Left cardiac atrium (tissue), 4 donors: ENCODE results near the gene HSPA6. TPM values are rescaled to one million over a fixed set of nuclear protein-coding genes. Genes with fewer than 3 reads are reported as not detected.
"Not testable (repeated sequence)": the region's sequence is repeated elsewhere in the genome, so short reads cannot be mapped to it uniquely, and the experiment has no call there.

Source experiments
- ATAC-seq, 2 donors: fragments of 200-7000 bp; cut with Tn5 transposase; one replicate each; pipeline ENCODE4 v1.9.1; 2020; ENCODE audit warnings: mild to moderate bottlenecking in 2 of 2, moderate library complexity in 2 of 2
- DNase-seq: peaks from one replicate; pipeline ENCODE4 v3.0.0-alpha.2; 2020
- intact Hi-C, 2 donors: fragments of 100-400 bp; cut with DNase I; formaldehyde crosslinking; loops; one replicate each; pipeline versions ENCODE4 v1.14.1 to v1.15.1; 2022 to 2023
- total RNA-seq, 2 donors: library from RNA; stranded (reverse); fragmentation: NEBNext Ultra II Directional; extraction: Animal tissue kit (Norgen Biotek cat#: 25700); gene quantifications; one replicate each; pipeline ENCODE4 v1.2.1, GENCODE V29; 2021
- donor health status: DM: no; HTN: yes; CAD: no.
- donor health status: DM: no; HTN: yes; CAD: no; lungs with severe emphysema.
- donor health status: DM: yes; HTN: yes; CAD: no.
- donor health status: Dilated cardiomyopathy.

HSPA6 gene
- total RNA-seq, 2 donors from 2014 or later = 2.8 to 3.2 TPM

GRCh38 chr1:161501234-161501633 is 23.1 kb upstream of the HSPA6 start:
- ATAC-seq (no peak), DNase-seq (no peak)
- intact Hi-C loops = no loop called here

- no peak for DNase-seq
- ATAC-seq = no peak
- intact Hi-C loops = no loop called here
These were observed 22.2 kb upstream of the HSPA6 start for GRCh38 chr1:161502181-161502580.

DNA sequence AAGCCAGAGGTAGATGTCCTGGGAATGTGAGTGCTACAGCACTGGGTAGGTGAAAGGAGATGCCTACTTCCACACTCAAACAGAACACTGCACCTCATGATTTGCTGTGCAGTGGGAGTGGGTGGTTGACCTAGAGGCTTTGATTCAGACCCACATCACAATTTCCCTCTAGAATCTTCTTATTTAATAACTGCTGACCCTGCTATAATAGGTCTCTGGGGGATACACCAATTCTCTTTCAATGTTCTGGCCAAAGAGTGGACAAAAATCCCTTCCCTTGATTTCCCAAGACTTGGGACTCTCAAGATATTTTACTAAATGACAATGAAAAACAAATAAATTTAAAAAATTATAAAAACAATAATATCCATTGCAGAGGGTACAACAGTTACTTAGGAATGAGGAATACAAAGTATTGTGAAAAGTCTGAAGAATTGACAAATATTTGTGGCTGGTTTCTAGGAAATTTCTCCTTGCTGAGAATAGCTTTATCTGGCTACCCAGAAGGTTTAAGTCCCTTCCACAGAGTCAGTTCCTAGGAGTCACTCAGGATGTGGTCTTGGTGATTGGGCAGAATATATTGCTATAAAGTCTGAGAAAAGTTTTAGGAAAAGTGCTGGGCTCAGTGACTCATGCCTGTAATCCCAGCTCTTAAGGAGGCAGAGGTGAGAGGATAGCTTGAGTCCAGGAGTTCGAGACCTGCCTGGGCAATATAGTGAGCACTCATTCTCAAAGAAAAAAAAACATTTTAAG is 21.5 kb upstream of the HSPA6 start:
- ATAC-seq (no peak), DNase-seq (no peak)
- intact Hi-C loops = no loop called here

DNA sequence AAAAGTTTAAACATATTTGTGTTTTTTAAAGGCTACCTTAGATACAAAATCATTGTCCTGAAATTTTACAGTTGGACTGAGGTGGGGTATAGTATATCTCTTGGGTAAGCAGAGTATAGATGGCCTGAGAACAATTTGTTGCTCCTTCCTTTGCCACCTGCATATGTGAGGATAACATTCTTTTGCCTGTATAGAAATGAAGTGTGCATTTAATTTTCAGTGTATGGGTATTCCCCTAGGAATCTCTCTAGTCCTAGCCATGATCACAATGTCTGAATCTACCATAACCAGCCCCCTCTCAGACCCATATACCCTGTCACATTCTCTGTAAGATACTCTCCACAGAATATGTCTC is 21.0 kb upstream of the HSPA6 start:
- ATAC-seq (no peak), DNase-seq (no peak)
- intact Hi-C loops = no loop called here

DNA sequence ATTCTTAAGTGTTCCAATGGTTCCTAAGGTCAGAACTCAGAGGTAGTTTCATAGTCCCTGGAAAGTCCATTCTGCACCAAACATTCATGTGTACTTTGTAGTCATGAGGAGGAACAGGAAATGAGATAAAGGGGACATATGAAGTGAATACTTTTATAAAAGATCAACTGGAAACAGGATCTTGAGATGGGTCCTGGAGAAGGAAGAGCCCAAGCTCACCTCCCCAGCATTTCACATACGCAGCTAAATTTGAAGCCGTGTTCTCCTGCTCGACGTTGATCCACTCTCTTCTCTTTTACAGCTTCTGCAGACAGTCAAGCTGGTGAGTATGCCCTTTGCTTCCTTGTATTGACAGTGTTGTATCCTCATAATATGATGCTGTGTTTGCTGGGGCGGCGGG is 18.7 kb upstream of the HSPA6 start:
- DNase-seq (no peak), ATAC-seq (no peak)
- intact Hi-C loops = no loop called here

DNA sequence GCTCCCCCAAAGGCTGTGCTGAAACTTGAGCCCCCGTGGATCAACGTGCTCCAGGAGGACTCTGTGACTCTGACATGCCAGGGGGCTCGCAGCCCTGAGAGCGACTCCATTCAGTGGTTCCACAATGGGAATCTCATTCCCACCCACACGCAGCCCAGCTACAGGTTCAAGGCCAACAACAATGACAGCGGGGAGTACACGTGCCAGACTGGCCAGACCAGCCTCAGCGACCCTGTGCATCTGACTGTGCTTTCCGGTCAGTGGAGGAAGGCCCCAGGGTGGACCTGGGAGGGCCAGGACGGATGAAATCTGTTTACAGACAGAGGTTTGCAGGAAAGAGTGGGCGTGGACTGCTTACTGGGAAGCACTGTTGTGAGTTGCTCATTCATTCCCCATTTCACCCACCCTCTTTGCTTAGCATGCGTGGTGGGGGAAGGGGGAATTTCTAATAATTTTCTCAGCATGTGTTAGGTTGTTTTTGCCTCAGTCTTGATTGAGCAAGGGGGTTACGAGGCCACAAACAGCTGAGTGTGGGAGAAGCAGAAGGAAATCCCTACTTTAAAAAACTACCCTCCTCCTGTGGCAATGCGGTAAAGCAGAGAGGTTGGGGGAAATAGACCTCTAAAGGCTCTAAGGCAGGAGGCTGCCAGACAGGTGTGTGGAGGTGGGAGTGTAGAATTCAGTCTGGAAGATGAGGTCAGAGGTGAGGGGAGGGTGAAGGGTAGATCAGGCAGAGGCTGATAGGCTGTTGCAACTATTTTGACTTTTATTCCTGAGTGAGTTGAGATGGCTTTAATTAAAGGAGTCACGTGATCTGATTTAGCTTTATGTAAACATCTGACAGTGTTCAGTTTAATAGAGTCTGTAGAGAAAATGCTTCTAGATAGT is 17.8 kb upstream of the HSPA6 start:
- ATAC-seq (peak in 1 of 2 donors; percentile 67), DNase-seq (peak; percentile 31)
- intact Hi-C loops = no loop called here

- no peak for ATAC-seq
- intact Hi-C loops = no loop called here
- no peak for DNase-seq
These were observed 13.9 kb upstream of the HSPA6 start for GRCh38 chr1:161510477-161510876.

DNA sequence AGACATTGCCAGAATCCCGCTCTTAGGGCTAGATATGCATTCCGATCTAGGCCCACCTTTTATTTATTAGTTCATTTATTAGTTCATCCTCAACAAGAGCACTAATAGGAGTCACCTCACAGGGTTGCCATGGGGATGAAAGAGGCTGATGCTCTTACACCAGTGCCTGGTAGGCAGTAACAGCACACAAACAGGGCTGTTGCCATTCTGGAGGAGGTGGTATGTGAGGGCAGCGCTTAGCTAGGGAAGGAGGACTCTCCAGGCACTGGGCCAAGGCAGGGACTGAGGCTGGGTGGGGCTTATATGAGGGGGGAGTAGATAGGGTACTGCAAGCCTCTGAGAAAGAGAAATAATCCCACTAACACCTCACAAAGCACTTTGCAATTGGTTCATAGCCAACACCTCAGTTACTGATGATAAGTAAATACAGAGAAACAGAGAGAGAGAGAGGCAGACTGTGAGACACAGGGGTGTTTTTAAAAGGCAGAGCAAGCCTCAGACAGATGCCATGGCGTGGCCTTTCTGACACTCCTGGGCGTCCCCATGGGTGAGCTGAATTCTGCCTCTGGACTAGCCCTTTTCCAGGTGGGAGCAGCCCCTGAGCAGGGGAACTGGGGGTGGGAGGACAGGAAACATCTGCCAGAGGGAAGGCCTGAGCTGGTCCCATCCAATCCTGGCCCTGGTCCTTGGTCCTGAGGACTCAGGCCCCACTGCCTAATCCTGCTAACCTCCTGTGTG is 13.2 kb upstream of the HSPA6 start:
- ATAC-seq (peak in 1 of 2 donors; percentile 33), DNase-seq (no peak)
- intact Hi-C loops = no loop called here

- intact Hi-C loops = no loop called here
- ATAC-seq (no peak), DNase-seq (no peak)
These were observed 12.6 kb upstream of the HSPA6 start for GRCh38 chr1:161511756-161512060.

DNA sequence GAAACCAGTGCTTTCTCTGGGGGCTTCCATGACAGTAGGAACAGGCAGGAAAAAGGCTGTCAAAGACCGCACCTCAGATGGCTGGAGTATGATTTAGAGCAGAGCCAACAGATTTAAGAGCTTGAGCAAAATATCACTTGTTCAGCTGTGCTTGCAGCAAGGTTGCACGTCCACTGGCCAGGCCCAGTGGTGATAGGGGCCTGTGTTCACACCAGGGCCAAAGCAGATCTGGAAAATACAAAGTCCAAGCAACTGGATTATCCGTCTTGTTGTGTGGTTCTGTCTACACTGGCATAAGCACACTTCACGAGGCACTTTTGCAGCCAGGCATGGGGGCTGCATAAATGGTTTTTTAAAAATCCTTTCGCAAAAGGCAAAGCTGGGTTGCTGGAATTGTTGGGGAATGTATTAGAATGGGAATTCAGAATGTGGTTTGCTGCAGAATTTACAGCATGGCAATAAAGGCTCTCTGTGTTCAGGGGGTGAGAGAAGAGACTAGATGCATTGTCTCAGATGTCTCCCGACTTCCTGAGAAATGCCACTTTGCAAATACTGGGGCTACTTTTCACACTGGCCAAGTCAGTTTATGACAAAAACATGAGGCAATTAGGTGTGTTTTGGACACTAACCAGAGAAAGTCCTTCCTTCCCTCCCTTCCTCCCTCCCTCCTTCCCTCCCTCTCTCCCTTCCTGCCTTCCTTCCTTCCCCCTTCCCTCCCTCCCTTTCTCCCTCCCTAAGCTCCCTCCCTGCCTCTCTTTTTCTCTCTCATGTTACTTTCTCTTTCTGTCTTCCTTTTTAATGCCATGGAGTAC is 11.5 kb upstream of the HSPA6 start:
- intact Hi-C loops, DNase-seq: not testable (repeated sequence)
- ATAC-seq = peak; percentile 19 to 38

- DNase-seq, intact Hi-C loops: not testable (repeated sequence)
- ATAC-seq = peak; percentile 34 to 42
These were observed 10.9 kb upstream of the HSPA6 start for GRCh38 chr1:161513448-161513780.

DNA sequence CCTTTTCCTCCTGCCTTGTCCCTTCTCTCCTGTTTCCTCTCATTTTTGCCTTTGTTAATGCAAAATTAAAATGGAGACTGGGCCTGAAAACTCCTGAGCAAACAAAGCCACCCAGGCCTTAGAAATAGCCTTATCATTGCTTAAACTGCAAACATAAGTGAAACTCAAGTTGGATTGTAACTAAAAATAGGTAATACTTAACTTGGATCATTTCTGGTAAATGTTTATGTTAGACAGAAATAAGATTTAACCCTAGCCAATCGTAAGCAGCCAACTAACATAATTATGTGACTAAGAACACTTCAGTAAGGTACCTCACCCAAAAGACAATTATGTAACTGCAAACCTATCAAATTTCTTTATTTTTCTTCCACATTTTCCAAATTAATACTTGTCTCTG is 10.4 kb upstream of the HSPA6 start:
- ATAC-seq, DNase-seq, intact Hi-C loops: not testable (repeated sequence)

DNA sequence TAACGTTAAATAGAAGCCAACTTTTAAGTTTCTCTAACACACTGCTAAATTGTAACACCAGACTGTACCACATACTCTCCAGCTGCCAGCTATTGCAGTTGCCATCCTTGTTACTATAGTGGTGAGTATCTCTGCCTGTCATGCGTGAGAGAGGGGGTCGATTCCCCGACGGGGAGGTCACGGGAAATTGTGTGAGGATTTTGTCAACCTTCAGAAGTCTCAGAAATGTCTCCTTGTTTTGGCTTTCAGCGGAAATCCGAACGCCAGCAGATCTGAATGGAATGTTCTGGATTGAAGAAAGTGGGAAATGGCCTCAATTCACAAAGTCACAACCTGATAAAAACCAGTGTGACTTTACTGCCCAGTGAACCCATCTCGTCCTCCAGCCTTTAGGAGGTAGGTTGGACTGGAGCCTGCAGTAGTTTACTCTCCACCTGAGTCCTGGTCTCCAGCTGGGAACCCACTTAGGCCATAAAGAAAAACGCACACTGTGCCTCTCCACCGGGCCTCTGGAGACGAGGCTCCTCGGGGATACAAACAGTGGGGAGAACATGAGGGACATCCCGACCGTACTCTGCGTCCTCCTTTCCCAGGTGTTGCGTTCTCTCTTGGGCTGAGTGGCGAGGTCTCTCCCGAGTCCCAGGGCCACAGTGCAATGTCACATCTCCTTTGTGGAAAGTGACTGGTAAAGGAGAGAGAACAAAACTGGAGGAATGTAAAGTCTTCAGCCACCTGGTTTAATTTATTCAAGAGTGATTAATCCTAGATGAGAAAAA is 1.1 kb upstream of the HSPA6 start:
- ATAC-seq = peak in 1 of 2 donors; percentile 3
- DNase-seq, intact Hi-C loops: not testable (repeated sequence)

GRCh38 chr1:161524742-161525291 is 477 bp downstream of the HSPA6 start:
- intact Hi-C loops, DNase-seq: not testable (repeated sequence)
- peak; percentile 42 to 65 for ATAC-seq

DNA sequence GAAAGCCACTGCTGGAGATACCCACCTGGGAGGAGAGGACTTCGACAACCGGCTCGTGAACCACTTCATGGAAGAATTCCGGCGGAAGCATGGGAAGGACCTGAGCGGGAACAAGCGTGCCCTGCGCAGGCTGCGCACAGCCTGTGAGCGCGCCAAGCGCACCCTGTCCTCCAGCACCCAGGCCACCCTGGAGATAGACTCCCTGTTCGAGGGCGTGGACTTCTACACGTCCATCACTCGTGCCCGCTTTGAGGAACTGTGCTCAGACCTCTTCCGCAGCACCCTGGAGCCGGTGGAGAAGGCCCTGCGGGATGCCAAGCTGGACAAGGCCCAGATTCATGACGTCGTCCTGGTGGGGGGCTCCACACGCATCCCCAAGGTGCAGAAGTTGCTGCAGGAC is 981 bp downstream of the HSPA6 start:
- ATAC-seq = peak; percentile 10 to 13
- peak; percentile 35 for DNase-seq
- intact Hi-C loops = not testable (repeated sequence)

DNA sequence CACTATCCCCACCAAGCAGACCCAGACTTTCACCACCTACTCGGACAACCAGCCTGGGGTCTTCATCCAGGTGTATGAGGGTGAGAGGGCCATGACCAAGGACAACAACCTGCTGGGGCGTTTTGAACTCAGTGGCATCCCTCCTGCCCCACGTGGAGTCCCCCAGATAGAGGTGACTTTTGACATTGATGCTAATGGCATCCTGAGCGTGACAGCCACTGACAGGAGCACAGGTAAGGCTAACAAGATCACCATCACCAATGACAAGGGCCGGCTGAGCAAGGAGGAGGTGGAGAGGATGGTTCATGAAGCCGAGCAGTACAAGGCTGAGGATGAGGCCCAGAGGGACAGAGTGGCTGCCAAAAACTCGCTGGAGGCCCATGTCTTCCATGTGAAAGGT is 1.6 kb downstream of the HSPA6 start:
- ATAC-seq, intact Hi-C loops, DNase-seq: not testable (repeated sequence)

DNA sequence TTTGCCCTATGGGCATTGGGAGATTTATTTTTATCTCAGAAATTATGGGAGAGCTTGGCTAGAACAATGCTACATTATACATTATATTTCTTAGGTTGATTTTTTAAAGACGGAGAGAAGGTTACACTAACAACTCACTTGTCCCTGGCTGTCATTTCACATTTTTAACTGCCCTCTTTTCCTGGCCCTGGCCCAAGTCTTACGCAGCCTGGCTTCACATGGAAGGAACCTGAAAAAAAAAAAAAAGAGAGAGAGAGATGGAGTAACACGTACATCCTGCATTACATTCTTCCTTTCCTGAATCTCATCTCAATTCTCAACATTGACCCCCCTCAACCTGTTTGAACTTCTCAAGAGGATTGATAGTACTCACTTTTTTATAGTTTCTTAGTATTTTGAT is 4.2 kb downstream of the HSPA6 start:
- intact Hi-C loops, ATAC-seq: not testable (repeated sequence)

DNA sequence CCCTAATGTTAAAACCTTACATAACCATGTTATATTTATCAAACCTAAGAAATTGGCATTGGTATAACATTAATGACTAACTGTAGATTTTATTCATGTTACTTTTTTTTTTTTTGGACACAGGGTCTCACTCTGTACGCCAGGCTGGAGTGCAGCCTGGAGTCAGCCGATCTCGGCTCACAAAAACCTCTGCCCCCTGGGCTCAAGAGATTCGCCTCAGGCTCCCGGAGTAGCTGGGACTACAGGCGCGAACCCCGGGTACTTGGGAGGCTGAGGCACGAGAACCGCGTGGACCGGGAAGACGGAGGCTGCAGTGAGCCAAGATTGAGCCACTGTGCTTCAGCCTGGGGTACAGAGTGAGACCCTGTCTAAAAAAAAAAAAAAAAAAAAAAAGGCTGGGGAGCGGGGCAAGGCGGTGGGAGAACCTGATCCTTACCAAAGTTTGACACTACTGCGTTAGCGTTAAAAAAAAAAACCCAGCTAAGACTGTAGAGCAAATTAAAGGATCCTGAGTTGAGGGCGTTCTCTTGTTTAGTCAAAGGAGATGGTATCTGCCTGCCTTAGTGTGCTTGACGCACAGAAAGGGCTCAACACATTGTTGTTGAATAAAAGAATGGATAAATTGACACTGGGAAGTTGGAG is 5.2 kb downstream of the HSPA6 start:
- ATAC-seq, intact Hi-C loops, DNase-seq: not testable (repeated sequence)

More for the DNA sequence above, 4.2 kb downstream of the HSPA6 start:
- DNase-seq = peak; percentile 60
